ENCODE data around the gene NOC2L. TPM values are rescaled to one million over a fixed set of nuclear protein-coding genes. Genes with fewer than 3 reads are reported as not detected.

Gene NOC2L
- total RNA-seq, 2 donors from 2014 or later, result 72.7 to 90.0 TPM

GRCh38 chr1:927748-928147, 31.3 kb downstream of the NOC2L start:
- H3K27me3 Mint-ChIP-seq (ENCODE audit: low read depth), result peaks cover 22% of the 10 kb centered on the region
- H3K4me1 Mint-ChIP-seq (ENCODE audit: low read depth), result peaks cover 7% of the 10 kb centered on the region
- ATAC-seq (replicated peaks in 1 of 2), result no peak
- DNase-seq, result no peak
- no peaks in the 10 kb centered on the region for H3K36me3 Mint-ChIP-seq (ENCODE audit: insufficient read depth in 2 of 2)
- no peaks in the 10 kb centered on the region for H3K9me3 Mint-ChIP-seq
- no peak overlapping the region for H3K4me3 Mint-ChIP-seq
- H3K27ac Mint-ChIP-seq, result no peak overlapping the region

GRCh38 chr1:927234-927633, 31.8 kb downstream of the NOC2L start:
- peaks cover 27% of the 10 kb centered on the region for H3K27me3 Mint-ChIP-seq (ENCODE audit: low read depth)
- H3K4me1 Mint-ChIP-seq (ENCODE audit: low read depth), result peaks cover 7% of the 10 kb centered on the region
- no peaks in the 10 kb centered on the region for H3K36me3 Mint-ChIP-seq (ENCODE audit: insufficient read depth in 2 of 2)
- H3K9me3 Mint-ChIP-seq, result no peaks in the 10 kb centered on the region
- no peak overlapping the region for H3K27ac Mint-ChIP-seq
- ATAC-seq (replicated peaks in 1 of 2) (no peak), DNase-seq (no peak)
- H3K4me3 Mint-ChIP-seq, result no peak overlapping the region

GRCh38 chr1:925561-926421, 33.3 kb downstream of the NOC2L start:
- DNase-seq (no peak), ATAC-seq (replicated peaks in 1 of 2) (no peak)
- H3K27ac Mint-ChIP-seq, result no peak overlapping the region
- peak overlapping the region in 1 of 2 donors; percentile 59 for H3K4me3 Mint-ChIP-seq
- H3K27me3 Mint-ChIP-seq (ENCODE audit: low read depth), result peaks cover 40% of the 10 kb centered on the region
- H3K4me1 Mint-ChIP-seq (ENCODE audit: low read depth), result peaks cover 14% of the 10 kb centered on the region
- H3K9me3 Mint-ChIP-seq, result no peaks in the 10 kb centered on the region
- no peaks in the 10 kb centered on the region for H3K36me3 Mint-ChIP-seq (ENCODE audit: insufficient read depth in 2 of 2)

DNA sequence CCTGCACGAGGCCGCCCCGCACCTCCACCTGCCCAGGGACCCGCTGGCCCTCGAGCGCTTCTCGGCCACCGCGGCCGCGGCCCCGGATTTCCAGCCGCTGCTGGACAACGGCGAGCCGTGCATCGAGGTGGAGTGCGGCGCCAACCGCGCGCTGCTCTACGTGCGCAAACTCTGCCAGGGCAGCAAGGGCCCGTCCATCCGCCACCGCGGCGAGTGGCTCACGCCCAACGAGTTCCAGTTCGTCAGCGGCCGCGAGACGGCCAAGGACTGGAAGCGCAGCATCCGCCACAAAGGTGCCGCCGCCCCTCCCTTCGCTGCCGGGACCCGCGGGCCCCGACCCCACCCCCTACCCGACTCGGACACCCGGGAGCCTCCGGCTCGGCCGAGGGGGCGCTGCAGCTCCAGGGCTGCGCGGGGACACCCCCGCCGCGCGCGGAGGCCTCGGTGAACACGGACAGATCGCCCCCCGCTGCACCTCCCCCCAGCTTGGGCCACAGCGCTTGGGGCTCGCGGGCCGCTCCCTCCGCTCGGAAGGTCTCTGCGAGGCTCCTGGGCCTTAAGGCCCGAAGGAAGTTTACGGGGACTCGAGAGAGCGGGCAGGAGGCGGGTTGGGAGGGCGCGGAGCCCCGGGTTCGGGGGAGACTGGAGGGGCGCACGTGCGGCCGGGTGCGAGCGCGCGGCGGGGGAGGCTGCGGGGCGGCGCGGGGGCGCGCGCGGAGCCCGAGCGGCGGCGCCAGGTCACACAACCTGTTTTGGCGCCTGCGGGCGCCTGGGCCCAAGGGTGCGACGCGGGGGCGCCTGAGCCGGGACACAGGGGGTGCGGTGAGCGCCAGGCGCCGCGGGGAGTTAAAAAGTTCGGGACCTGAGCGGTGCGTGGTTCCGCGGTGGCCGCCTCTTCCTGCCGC, 34.1 kb downstream of the NOC2L start:
- peak; percentile 18 to 21 for ATAC-seq (replicated peaks in 1 of 2)
- Mint-ChIP-seq H3K4me1 (ENCODE audit: low read depth) (peaks cover 20% of the 10 kb centered on the region), H3K4me3 (peak overlapping the region; percentile 55 to 61), H3K9me3 (no peaks in the 10 kb centered on the region), H3K27ac (no peak overlapping the region), H3K27me3 (ENCODE audit: low read depth) (peaks cover 48% of the 10 kb centered on the region), H3K36me3 (ENCODE audit: insufficient read depth in 2 of 2) (no peaks in the 10 kb centered on the region)
- no peak for DNase-seq

DNA sequence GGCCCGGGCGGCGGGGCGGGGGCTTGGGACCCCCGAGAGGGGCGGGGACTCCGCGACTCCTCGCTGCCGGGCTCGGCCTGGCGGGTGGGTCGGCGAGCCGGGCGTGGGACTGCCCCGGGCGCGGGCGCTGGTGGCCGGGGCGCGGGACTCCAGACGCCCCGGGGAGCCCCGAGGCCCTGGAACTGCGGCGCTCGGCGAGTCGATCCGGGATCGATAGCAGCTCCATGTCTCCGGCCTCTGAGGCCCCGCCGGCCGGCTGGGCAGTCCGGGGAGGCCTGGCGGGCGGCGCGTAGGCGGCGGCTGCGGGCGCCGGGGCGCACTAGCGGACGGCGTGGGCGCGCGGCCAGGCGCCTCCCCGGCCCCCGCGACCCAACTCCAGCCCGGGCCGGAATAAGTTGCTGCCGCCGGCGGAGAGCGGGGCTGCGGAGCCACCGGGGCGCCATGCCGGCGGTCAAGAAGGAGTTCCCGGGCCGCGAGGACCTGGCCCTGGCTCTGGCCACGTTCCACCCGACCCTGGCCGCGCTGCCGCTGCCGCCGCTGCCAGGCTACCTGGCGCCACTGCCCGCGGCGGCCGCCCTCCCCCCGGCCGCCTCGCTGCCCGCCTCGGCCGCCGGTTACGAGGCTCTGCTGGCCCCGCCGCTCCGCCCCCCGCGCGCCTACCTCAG, 34.9 kb downstream of the NOC2L start:
- DNase-seq, result no peak
- no peak overlapping the region for H3K27ac Mint-ChIP-seq
- peaks cover 20% of the 10 kb centered on the region for H3K4me1 Mint-ChIP-seq (ENCODE audit: low read depth)
- H3K36me3 Mint-ChIP-seq (ENCODE audit: insufficient read depth in 2 of 2), result no peaks in the 10 kb centered on the region
- H3K4me3 Mint-ChIP-seq, result peak overlapping the region in 1 of 2 donors; percentile 61
- peaks cover 48% of the 10 kb centered on the region for H3K27me3 Mint-ChIP-seq (ENCODE audit: low read depth)
- no peaks in the 10 kb centered on the region for H3K9me3 Mint-ChIP-seq
- ATAC-seq (replicated peaks in 1 of 2), result peak; percentile 16 to 18

GRCh38 chr1:923131-923990, 35.7 kb downstream of the NOC2L start, which contains the start of gene SAMD11:
Gene SAMD11, plus strand, starts transcription at chr1:923923. Its CDS starts 509 bp downstream, at chr1:924432.
- DNase-seq (peak; percentile 74 to 78), ATAC-seq (replicated peaks in 1 of 2) (peak; percentile 41 to 55)
- no peaks in the 10 kb centered on the region for H3K9me3 Mint-ChIP-seq
- no peaks in the 10 kb centered on the region for H3K36me3 Mint-ChIP-seq (ENCODE audit: insufficient read depth in 2 of 2)
- no peak within 1 kb of the TSS for H3K27ac Mint-ChIP-seq
- H3K27me3 Mint-ChIP-seq (ENCODE audit: low read depth), result peaks cover 48% of the 10 kb centered on the region
- peak within 1 kb of the TSS; percentile 72 to 76 for H3K4me3 Mint-ChIP-seq
- H3K4me1 Mint-ChIP-seq (ENCODE audit: low read depth), result peaks cover 20% of the 10 kb centered on the region

GRCh38 chr1:921011-921837, 37.8 kb downstream of the NOC2L start:
- peak; percentile 54 to 66 for ATAC-seq (replicated peaks in 1 of 2)
- no peak for DNase-seq
- Mint-ChIP-seq H3K4me1 (ENCODE audit: low read depth) (peaks cover 20% of the 10 kb centered on the region), H3K4me3 (no peak overlapping the region), H3K36me3 (ENCODE audit: insufficient read depth in 2 of 2) (no peaks in the 10 kb centered on the region), H3K9me3 (no peaks in the 10 kb centered on the region), H3K27me3 (ENCODE audit: low read depth) (peaks cover 39% of the 10 kb centered on the region), H3K27ac (no peak overlapping the region)

DNA sequence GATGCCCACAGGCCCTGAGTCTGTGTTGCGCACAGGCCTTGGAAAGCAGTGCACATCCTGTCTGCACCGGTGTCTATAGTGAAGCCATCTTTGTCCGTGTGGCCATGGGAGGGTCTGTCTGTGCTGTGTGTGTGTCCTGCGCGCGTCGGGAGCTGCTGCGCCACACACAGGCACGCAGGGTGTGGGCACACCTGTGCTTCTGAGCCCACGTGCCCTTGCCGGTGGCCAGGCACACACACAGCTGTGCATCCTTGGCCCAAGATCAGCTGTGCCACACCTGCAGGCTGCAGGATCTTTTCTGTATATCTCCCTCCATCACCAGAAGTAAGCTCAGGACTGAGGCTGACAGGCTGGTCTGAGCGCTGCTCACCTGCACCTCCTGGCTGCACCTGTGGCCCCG, 38.5 kb downstream of the NOC2L start:
- Mint-ChIP-seq H3K27me3 (ENCODE audit: low read depth) (peaks cover 33% of the 10 kb centered on the region), H3K9me3 (no peaks in the 10 kb centered on the region), H3K27ac (no peak overlapping the region), H3K36me3 (ENCODE audit: insufficient read depth in 2 of 2) (no peaks in the 10 kb centered on the region), H3K4me3 (no peak overlapping the region), H3K4me1 (ENCODE audit: low read depth) (peaks cover 20% of the 10 kb centered on the region)
- DNase-seq (no peak), ATAC-seq (replicated peaks in 1 of 2) (no peak)

GRCh38 chr1:920010-920409, 39.0 kb downstream of the NOC2L start:
- DNase-seq (no peak), ATAC-seq (replicated peaks in 1 of 2) (no peak)
- H3K9me3 Mint-ChIP-seq, result no peaks in the 10 kb centered on the region
- no peak overlapping the region for H3K4me3 Mint-ChIP-seq
- H3K4me1 Mint-ChIP-seq (ENCODE audit: low read depth), result peaks cover 20% of the 10 kb centered on the region
- peaks cover 33% of the 10 kb centered on the region for H3K27me3 Mint-ChIP-seq (ENCODE audit: low read depth)
- H3K36me3 Mint-ChIP-seq (ENCODE audit: insufficient read depth in 2 of 2), result no peaks in the 10 kb centered on the region
- no peak overlapping the region for H3K27ac Mint-ChIP-seq

GRCh38 chr1:919271-919872, 39.7 kb downstream of the NOC2L start:
- H3K36me3 Mint-ChIP-seq (ENCODE audit: insufficient read depth in 2 of 2), result no peaks in the 10 kb centered on the region
- H3K27ac Mint-ChIP-seq, result no peak overlapping the region
- DNase-seq (no peak), ATAC-seq (replicated peaks in 1 of 2) (no peak)
- H3K9me3 Mint-ChIP-seq, result no peaks in the 10 kb centered on the region
- peaks cover 20% of the 10 kb centered on the region for H3K4me1 Mint-ChIP-seq (ENCODE audit: low read depth)
- no peak overlapping the region for H3K4me3 Mint-ChIP-seq
- H3K27me3 Mint-ChIP-seq (ENCODE audit: low read depth), result peaks cover 33% of the 10 kb centered on the region

DNA sequence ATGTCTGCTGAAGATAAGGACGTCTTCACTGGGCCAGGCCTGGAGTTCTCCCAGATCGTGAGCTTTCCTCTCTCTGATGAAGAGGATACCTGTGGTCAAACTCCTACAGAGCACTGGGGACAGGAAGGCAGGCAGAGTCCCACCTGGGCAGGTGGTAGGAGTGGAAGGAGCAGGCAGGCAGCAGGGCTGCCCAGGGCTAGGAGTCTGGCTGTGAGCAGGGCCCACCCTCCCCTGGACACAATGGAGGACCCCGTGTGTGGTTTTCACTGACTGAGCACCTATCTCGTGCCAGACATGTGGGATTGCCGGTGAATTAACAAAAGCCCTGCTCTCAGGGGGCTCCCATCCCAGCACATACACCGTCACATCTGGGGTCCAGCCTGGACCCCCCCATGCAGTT, 40.2 kb downstream of the NOC2L start:
- no peaks in the 10 kb centered on the region for H3K9me3 Mint-ChIP-seq
- peaks cover 20% of the 10 kb centered on the region for H3K4me1 Mint-ChIP-seq (ENCODE audit: low read depth)
- no peak overlapping the region for H3K4me3 Mint-ChIP-seq
- no peak overlapping the region for H3K27ac Mint-ChIP-seq
- DNase-seq (no peak), ATAC-seq (replicated peaks in 1 of 2) (no peak)
- no peaks in the 10 kb centered on the region for H3K36me3 Mint-ChIP-seq (ENCODE audit: insufficient read depth in 2 of 2)
- H3K27me3 Mint-ChIP-seq (ENCODE audit: low read depth), result peaks cover 33% of the 10 kb centered on the region
